ENCODE results near the gene ZNF580. TPM values are rescaled to one million over a fixed set of nuclear protein-coding genes. Genes with fewer than 3 reads are reported as not detected.

Gene ZNF580
- total and polyA plus RNA-seq, 2 of the 13 experiments (the other 11 are each of a cell fraction or from before 2014, with no cell fraction given): 4.4 to 6.0 TPM

DNA sequence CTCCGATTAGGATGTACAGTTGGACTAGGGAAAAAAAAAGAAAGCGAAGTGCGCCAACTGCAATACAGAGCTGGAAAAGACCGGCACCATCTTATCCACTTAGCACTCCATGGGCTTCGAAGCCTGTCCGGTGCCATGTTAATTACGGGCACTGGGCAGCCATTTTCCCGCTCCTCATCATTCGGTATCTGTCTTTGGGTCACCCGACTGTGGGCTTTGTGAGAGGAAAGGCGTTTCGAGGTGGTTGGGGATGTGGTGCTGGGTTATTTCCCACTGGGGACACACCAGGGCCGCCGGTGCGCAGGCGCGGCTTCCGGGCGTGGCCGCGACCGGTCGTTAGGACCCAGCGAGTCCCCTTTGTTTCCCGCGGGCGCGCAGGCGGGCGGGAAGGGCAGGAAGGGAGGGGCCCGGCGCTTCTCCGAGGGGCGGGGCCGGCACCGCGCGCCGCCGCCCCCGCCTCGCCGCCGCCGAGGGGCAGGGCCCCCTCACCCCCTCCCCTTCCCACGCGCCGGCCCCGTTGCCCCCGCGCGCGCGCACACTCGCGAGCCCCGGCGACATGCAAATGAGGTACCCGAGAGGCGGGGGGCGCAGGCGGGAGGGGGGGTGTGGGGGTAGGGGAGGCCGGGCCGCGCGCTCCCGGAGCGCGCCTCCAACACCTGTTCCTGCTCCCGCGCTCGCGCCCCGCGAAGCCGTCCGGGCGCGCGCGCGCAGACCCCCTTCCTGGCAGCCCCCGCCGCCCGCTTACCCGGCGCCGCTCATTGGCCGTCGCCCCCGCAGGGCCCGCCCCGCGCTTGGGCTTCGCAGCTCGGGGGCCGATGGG lies 40.8 kb upstream of the ZNF580 start, which contains the start of gene ZNF524 (continued):
- no peak for TF ChIP-seq TCF7L2 (IDR thresholded peaks at IDR 0.05; ENCODE audit: low read depth, low read length)
- TF ChIP-seq MED1 (CRISPR knock-in tag; IDR thresholded peaks at IDR 0.05): no peak
- TF ChIP-seq NFYB (CRISPR knock-in tag; IDR thresholded peaks at IDR 0.05): peak; percentile 67
- TF ChIP-seq ZNF430 (CRISPR knock-in tag; IDR thresholded peaks at IDR 0.05): peak; percentile 82
- peak; percentile 56 for TF ChIP-seq ZNF143 (CRISPR knock-in tag; IDR thresholded peaks at IDR 0.05)
- no peak for TF ChIP-seq ZNF549 (CRISPR knock-in tag; IDR thresholded peaks at IDR 0.05)
- TF ChIP-seq POGZ (CRISPR knock-in tag; IDR thresholded peaks at IDR 0.05): no peak
- TF ChIP-seq RCOR2 (CRISPR knock-in tag; IDR thresholded peaks at IDR 0.05): no peak
- no peak for TF ChIP-seq ZBTB8A (CRISPR knock-in tag; IDR thresholded peaks at IDR 0.05; ENCODE audit: borderline replicate concordance, low read depth)
- TF ChIP-seq SMYD3 (CRISPR knock-in tag; IDR thresholded peaks at IDR 0.05): no peak
- TF ChIP-seq, protein P1, sequence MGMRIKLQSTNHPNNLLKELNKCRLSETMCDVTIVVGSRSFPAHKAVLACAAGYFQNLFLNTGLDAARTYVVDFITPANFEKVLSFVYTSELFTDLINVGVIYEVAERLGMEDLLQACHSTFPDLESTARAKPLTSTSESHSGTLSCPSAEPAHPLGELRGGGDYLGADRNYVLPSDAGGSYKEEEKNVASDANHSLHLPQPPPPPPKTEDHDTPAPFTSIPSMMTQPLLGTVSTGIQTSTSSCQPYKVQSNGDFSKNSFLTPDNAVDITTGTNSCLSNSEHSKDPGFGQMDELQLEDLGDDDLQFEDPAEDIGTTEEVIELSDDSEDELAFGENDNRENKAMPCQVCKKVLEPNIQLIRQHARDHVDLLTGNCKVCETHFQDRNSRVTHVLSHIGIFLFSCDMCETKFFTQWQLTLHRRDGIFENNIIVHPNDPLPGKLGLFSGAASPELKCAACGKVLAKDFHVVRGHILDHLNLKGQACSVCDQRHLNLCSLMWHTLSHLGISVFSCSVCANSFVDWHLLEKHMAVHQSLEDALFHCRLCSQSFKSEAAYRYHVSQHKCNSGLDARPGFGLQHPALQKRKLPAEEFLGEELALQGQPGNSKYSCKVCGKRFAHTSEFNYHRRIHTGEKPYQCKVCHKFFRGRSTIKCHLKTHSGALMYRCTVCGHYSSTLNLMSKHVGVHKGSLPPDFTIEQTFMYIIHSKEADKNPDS (CRISPR knock-in tag; IDR thresholded peaks at IDR 0.05): no peak
- TF ChIP-seq, protein P2, sequence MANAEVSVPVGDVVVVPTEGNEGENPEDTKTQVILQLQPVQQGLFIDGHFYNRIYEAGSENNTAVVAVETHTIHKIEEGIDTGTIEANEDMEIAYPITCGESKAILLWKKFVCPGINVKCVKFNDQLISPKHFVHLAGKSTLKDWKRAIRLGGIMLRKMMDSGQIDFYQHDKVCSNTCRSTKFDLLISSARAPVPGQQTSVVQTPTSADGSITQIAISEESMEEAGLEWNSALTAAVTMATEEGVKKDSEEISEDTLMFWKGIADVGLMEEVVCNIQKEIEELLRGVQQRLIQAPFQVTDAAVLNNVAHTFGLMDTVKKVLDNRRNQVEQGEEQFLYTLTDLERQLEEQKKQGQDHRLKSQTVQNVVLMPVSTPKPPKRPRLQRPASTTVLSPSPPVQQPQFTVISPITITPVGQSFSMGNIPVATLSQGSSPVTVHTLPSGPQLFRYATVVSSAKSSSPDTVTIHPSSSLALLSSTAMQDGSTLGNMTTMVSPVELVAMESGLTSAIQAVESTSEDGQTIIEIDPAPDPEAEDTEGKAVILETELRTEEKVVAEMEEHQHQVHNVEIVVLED (CRISPR knock-in tag; IDR thresholded peaks at IDR 0.05; ENCODE audit: borderline replicate concordance): 0 out of 2 replicates have a peak, but pooled peaks have one; percentile 55
- TF ChIP-seq XRCC5 (optimal IDR thresholded peaks at IDR 0.05; ENCODE audit: low read length): peak; percentile 74
- TF ChIP-seq, protein P3, sequence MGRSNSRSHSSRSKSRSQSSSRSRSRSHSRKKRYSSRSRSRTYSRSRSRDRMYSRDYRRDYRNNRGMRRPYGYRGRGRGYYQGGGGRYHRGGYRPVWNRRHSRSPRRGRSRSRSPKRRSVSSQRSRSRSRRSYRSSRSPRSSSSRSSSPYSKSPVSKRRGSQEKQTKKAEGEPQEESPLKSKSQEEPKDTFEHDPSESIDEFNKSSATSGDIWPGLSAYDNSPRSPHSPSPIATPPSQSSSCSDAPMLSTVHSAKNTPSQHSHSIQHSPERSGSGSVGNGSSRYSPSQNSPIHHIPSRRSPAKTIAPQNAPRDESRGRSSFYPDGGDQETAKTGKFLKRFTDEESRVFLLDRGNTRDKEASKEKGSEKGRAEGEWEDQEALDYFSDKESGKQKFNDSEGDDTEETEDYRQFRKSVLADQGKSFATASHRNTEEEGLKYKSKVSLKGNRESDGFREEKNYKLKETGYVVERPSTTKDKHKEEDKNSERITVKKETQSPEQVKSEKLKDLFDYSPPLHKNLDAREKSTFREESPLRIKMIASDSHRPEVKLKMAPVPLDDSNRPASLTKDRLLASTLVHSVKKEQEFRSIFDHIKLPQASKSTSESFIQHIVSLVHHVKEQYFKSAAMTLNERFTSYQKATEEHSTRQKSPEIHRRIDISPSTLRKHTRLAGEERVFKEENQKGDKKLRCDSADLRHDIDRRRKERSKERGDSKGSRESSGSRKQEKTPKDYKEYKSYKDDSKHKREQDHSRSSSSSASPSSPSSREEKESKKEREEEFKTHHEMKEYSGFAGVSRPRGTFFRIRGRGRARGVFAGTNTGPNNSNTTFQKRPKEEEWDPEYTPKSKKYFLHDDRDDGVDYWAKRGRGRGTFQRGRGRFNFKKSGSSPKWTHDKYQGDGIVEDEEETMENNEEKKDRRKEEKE (IDR thresholded peaks at IDR 0.05): no peak
- no peak for TF ChIP-seq KDM1A (CRISPR knock-in tag; IDR thresholded peaks at IDR 0.05)
- TF ChIP-seq ERF (CRISPR knock-in tag; IDR thresholded peaks at IDR 0.05): peak; percentile 21; the same call in 1 of the 2 replicates
- TF ChIP-seq HCFC1 (IDR thresholded peaks at IDR 0.05; ENCODE audit: low read depth, low read length): peak; percentile 59
- TF ChIP-seq NKX3-1 (CRISPR knock-in tag; IDR thresholded peaks at IDR 0.05): peak; percentile 17
- 0 out of 2 replicates have a peak, but pooled peaks have one; percentile 44 for TF ChIP-seq ZNF816 (CRISPR knock-in tag; IDR thresholded peaks at IDR 0.05; ENCODE audit: borderline replicate concordance)
- no peak for TF ChIP-seq ZNF138 (CRISPR knock-in tag; IDR thresholded peaks at IDR 0.05; ENCODE audit: low read depth)
- no peak for TF ChIP-seq ZNF570 (CRISPR knock-in tag; IDR thresholded peaks at IDR 0.05; ENCODE audit: borderline replicate concordance)
- TF ChIP-seq ZNF776 (CRISPR knock-in tag; IDR thresholded peaks at IDR 0.05): no peak
- peak; percentile 30; the same call in 1 of the 2 replicates for TF ChIP-seq RAD21 (CRISPR knock-in tag; IDR thresholded peaks at IDR 0.05)
- TF ChIP-seq, protein P4, sequence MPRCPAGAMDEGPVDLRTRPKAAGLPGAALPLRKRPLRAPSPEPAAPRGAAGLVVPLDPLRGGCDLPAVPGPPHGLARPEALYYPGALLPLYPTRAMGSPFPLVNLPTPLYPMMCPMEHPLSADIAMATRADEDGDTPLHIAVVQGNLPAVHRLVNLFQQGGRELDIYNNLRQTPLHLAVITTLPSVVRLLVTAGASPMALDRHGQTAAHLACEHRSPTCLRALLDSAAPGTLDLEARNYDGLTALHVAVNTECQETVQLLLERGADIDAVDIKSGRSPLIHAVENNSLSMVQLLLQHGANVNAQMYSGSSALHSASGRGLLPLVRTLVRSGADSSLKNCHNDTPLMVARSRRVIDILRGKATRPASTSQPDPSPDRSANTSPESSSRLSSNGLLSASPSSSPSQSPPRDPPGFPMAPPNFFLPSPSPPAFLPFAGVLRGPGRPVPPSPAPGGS (CRISPR knock-in tag; IDR thresholded peaks at IDR 0.05): no peak
